NCI-H748 treated with DMSO at 0.1 percent for 48 hours (cell line): ENCODE data around the gene UBASH3A.
"Not testable (repeated sequence)": the region's sequence is repeated elsewhere in the genome, so short reads cannot be mapped to it uniquely, and the experiment has no call there.

Source experiments
- DNase-seq: peaks from one replicate; lab custom pipeline; 2025; lab: John Stamatoyannopoulos, UW

UBASH3A gene

DNA sequence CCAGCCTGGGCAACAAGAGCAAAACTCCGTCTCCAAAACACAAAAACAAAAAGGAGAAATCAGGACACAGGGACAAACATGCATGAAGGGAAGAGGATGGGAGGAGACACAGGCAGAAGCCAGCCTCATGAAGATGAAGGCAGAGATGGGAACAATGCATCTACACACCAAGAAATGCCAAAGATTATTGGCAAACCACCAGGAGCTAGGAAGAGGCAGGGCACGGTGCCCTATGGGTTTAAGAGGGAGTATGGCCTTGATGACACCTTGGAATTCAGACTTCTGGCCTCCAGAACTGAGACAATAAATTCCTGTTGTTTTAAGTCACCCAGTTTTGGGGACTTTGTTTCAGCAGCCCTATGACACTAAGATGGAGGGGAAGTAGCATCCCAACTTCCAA, 13.0 kb upstream of the UBASH3A start:
- no peak for DNase-seq

DNA sequence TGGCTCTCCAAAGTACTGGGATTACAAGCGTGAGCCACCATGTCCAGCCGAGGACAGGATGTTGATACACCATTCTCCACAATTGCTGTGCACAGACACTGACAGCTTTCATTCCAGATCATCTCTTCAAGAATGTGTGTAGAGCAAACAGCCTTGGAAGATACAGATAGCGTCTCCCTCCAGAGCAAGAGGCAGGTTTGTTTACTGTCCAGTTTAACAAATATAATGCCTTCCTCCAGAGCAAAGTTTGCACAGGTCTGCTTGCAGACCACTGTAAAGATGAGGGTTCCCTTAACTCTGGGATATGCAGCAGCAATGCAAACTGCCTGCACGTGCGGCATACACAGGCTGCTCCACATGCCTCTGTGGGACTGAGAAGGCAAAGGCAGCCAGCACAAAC, 12.4 kb upstream of the UBASH3A start:
- DNase-seq: no peak

DNA sequence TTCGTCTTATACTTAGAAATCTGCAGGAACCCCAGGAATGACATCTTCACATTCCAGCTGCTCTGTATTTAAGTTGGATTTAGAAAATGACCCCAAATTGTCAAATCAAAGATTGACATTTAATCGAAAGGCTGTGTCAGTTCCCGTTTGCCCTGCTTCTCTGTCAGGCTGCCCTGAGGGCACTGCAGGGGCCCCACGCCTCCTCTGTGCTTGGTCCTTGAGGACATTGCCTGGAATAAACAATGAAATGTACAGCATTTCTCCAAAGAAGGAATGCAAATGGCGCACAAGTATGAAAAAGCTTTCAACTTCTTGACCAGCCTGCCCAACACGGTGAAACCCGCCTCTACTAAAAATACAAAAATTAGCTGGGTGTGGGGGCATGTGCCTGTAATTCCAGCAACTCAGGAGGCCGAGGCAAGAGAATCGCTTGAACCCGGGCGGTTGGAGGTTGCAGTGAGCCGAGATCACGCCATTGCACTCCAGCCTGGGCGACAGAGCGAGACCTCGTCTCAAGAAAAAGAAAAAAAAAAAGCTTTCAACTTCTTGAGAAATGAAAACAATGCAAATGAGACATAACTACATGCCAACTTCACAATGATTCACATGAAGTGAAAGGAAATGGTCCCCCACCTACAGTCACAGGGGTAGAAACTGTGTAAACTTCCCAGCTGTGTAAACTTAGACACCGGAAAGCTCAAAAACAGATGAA, 10.8 kb upstream of the UBASH3A start:
- no peak for DNase-seq

DNA sequence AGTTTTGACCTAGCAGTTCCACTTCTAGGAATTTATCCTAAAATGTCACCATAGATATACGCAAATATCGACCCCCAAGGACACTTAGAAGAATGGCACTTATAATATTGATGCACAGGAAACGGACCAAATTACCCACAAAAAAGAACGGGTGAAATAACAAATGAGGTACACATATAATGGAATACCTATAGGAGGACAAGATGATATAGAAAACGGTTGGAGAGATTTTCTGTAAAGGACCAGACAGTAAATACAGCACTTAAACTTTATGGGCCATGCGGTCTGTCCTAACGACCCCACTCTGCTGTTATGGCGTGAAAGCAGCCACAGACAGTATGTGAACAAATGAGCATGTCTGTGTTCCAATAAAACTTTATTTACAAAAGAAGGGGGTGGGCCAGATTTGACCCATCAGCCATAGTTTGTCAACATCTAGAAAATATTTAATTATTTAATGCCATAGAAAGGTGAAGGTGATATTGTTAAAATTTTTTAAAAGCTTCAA, 10.2 kb upstream of the UBASH3A start:
- DNase-seq: no peak

DNA sequence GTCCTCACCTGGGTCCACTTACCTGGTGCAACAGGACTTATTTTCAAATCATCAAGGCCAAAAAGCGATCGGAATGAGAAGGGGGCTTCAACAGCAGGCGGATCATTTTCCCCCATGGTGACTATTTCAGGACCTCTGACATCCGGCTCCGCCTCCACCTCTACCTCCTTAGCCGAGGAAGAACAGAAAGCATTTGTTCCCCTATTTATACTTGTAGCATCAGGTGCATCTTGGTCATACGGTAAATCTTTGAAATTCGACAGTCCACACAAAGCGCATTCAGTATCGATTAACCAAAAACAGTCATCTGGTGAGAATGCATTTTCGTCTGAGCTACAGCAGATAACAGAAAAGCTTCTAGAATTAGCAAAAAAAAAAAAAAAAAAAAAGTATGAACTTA, 8.4 kb upstream of the UBASH3A start:
- DNase-seq: no peak

DNA sequence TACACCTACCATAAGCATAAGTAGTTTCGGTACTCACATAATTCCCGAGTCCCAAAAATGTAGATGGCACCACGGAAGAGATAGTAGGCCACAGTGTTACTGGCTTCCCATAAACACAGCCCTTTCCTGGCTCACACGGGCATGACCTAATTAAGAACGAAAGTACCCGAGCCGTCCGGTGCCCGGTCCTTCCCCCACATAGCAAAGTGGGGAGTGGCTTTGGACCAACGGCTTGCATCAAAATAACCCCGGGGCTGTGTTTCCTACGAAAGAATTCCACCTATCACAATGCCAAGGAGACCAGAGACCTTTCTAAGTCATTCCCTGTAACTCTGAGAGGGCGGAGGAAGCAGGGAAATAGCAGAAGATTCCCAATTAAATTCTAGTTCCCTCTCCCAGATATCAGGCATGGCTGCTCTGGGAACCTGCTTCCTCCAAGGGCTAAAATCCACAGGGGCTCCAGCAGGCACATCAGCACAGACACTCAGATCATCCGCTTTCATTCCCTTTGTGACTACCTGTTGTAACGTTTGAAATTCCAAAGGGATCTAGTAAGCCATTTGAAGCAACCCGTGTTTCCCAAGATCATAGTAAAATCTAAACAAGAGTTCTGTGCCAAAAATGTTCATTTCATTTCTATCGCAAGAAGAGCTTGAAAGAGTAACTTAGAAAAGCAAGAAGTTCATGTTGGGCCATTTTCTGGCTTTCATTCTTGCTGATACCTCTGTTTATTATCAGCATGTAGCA, 7.6 kb upstream of the UBASH3A start, which contains the start of gene TMPRSS3:
Gene TMPRSS3, minus strand, starts transcription at position 148 of the 747 bp plus-strand sequence. CDS start 635 bp downstream, outside the sequence.
- no peak for DNase-seq

DNA sequence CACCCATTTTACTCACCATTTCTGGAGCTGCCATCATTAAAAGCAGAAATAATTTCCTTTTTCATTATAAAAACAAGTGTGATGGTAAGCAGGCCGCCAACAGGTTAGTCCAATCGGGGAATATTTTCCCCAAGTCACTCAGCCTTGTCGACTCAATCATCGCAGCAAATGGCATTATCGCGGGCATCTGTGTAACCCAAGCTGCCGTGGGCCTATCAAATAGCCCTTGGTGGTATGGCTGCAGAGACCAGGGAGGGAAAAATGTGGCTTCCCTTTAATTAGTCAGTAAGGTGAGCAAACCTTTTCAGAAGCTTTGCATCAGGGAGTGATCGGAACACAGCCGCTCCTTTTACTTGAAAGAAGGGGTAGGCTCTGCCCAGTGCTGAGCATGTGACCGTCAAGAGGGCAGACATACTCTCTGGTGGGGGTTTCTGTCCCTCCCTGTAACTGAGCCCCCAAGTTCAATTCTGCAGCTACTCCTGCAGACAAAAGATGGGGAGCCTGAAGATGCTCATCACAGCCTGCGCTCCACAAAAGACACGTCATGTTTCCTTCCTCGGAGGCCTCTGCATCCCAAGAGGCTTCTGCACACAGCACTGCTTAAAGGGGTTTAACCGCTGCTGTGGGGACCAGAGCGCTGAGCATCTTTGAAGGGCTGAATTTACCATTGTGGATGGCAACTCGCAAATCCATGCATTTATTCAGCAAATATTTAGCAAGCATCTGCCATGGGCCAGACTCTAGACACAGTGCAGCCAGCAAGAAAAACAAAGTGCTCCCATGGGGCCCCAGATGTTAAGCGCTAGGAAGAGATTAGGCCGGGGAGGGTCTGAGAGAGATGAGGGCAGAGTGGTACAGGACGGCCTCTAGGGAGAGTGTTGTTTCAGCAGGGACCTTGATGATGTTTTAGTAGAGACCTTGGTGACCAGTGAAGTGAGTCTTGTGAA, 6.6 kb upstream of the UBASH3A start:
- DNase-seq: no peak

DNA sequence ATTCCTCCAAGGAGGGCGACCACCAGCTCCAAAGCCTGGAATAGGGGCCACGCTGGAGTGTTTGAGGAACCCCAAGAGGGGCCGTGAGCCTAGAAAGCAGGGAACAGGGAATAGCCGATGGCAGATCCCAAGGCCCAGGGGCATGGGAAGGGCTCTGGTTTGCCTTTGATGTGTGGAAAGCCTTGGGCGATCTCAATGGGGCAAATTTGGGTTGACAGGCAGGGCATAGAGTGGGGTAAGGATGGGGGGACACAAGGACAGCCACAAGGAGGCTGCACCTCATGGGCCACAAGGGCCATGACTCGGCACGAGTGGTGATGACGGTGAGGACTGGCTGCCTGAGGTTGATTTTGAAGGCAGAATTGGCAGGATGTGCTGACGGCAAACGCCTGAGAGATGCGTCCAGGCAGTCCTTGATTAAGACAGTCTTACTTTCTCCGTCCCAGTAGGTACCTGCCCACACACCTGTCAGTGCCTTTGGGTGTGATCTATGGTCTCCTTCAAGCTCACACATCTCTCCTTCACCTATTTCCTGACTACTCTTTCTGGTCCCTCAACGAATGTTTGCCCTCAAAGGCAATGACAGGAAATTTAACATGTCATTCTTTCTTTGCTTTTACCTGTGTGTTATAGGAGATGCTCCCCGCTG, 5.8 kb upstream of the UBASH3A start:
- DNase-seq: no peak

DNA sequence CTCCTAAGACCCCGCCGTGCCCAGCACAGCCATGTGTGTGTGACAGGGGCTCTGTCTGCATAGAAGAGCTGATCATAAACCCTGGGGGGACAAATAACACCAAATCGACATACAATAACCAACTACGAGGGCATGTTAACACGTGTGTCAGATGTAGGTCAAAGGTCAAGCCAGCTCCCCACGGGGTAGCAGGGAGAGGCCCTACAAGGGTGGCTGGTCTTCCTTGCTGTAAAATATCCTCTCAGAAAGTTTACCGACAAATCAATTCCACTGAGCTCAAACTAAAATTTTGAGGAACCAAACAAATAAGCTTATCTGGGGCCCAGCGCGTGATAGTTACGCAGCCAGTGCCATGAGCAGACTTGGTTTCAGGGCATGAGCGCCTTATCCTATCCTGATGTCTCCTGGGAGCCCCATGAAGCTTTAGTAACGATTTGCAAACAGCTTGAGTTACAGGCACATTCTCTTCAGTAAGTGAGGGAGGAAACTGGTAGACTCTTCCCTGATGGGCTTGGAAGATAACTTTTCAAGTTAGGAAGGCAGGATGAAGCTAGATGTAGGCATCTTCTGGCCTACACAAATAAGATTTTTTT, 5.2 kb upstream of the UBASH3A start:
- DNase-seq: no peak

DNA sequence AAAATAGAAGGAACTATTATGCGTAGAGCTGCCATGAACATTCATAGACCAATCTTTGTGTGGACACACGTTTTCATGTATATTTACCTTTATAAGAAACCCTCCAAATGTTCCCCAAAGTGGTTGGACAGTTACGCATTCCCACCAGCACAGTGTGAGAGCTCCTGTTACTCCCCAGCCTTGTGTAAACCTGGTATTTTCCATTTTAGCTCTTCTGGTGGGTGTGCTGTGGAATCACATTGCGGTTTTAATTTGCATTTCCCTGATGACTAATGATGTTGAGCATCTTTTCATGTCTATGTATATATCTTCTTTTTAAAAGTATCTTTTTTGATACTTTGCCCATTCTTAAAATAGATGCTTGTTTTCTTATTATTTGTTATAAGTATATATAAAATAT, 3.2 kb upstream of the UBASH3A start:
- no peak for DNase-seq

DNA sequence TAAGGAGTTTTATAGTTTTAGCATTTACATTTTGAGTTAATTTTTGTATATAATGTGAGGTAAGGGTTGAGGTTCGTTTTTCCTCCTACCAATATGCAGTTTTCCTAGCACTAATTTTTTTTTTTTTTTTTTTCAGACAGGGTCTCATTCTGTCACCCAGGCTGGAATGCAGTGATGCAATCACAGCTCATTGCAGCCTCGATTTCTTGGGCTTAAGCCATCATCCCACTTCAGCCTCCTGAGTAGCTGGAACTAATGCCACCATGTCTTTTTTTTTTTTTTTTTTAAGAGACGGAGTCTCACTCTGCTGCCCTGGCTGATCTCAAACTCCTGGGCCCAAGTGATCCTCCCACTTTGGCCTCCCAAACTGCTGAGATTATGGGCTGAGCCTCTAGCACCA, 2.5 kb upstream of the UBASH3A start:
- DNase-seq: no peak

DNA sequence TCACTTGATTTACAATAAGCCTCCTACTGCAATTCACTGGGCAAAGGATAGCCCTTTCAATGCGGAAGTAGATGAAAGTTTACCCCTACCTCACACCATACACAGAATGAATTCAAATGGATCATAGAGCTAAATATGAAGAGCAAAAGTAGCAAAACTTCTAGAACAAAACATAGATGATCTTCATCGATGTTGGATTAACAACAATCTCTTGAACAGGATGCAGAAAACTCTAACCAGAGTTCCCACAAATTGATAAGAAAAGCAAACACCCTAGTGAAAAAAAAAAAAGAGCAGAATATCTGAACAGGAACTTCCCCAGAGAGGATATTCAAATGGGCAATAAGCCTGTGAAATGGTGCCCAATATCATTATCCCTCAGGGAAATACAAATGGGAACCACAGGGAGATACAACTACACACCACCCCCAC, 1.9 kb upstream of the UBASH3A start:
- DNase-seq: no peak

DNA sequence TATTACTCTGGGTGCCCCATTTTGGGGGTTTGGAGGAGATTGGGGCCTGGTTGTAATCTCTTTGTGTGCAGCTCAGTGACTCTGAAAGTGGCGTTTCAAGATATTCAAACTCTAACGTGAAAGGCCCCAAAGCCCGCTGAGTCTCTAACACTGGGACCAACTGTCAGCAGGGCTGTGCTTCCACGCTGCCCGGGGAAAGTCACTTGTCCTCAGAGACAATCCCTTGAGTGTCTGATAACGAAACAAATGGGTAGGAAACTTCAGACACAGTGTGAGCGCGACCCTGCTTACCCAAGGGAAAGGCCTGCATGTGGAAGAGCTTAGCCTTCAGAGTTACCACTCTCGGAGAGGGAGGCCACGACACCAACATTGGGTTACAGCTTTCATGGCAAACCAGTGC, 837 bp downstream of the UBASH3A start:
- DNase-seq: no peak

DNA sequence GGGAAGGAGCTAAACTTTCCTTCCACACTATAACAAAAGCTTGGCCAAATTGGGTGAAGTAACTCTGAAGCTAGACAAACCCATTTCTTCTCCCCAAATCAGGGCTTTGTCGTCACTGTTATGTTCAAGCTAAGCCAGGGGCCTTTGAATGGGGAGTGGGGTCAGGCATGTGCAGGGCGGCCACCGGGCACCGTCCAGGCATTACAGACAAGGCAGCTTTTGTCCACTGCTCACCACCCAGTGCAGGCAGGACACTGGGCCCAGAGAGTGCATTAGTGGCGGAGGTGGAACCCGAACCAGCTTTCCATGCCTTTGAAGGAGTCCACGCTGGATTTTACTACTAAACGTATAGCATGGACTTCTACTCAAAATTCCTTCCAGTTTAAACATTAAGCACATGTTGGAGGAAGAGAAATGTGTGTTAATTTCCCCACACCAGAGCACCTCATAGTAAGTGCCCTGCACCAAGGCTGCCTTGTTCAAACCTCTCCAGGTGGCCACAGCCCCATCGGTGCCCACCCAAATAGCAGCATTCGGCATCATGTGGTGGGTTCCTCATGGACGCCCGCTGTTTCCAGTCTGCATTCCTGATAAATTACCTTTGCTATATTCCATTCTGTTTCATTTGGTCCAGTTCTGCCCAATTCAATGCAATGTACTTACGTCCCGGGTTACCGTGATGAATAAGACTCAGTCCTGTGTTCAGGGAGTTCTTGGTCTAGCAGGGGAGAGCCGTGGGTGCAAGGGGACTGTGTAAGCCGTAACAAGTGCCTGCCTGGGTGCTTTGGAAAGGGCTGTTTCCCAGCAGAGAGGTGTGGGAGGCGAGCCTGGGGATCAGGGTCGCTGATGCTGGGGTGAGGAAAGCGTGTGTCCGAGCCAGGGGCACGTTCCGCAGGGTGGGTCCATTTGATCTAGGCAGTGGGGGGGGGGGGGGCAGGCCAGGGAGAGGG, 1.6 kb downstream of the UBASH3A start:
- no peak for DNase-seq

DNA sequence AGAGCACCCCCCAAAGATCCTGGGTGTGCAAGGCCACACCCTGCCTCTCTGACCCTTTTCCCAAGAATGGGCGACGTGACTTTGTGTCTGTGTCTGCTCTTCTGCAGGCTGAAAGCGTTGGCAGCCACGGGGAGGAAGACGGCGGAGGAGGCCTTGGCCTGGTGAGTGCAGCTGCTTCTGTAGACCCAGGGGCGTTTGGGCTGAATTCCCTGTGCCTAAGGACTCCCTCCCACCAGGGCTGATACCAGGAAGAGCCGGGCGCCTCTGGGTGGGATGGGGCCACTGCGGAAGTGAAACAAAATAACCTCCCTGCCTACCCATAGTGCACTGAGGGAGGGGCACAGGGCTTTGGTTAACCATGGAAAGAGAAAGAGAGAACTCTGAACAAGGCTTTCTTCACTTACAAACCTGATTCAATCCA, 2.5 kb downstream of the UBASH3A start:
- DNase-seq: no peak

DNA sequence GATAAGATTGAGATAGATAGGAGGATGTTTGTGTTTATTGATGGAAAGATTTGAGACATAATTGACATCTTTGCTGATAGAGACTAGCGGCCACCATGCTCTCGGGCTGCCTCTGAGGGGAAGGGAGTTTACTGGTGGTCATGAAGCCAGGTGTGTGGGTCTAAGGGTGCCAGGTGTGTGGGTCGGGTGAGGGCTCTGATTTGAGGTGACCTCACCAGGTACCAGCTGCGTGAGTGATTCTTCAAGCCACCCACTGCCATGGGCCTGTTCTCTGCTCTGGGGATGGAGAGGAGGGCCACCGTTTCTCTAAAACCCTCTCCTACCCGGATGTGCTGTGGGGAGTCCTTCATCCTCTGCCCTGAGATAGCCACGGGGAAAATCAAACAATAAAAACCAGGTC, 3.2 kb downstream of the UBASH3A start:
- DNase-seq: no peak

DNA sequence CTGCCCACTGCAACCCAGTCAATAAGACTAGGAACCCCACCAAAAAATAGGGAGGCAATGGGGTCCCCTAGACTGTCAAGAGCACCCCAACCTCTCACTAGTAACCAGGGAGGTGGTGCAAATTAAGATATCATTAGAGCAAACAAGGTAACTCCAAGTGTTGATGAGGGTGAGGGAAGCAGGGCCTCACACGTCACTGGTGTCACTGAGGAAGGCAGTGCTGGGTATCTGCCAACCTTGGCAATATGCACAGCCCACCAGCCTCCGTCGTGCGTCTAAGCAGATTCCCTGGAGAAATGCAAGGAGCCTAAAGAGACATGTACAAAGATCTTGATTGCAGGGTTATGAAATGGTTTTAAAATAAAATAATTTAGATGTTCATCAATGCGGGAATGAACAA, 3.8 kb downstream of the UBASH3A start:
- DNase-seq: no peak

DNA sequence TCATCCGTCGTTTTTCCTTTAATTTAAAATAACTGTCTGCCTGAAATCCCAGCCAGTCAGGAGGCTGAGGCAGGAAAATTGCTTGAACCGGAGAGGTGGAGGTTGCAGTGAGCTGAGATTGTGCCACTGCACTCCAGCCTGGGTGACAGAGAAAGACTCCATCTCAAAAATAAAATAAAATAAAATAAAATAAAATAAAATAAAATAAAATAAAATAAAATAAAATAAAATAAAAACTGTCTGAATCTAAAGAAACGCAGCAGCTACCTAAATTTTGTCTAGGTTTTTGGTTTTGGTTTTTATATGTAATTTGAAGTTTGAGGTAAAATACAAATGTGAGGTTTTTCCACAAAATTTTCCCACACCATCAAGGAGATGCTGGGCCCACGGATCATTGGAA, 5.0 kb downstream of the UBASH3A start:
- not testable (repeated sequence) for DNase-seq

DNA sequence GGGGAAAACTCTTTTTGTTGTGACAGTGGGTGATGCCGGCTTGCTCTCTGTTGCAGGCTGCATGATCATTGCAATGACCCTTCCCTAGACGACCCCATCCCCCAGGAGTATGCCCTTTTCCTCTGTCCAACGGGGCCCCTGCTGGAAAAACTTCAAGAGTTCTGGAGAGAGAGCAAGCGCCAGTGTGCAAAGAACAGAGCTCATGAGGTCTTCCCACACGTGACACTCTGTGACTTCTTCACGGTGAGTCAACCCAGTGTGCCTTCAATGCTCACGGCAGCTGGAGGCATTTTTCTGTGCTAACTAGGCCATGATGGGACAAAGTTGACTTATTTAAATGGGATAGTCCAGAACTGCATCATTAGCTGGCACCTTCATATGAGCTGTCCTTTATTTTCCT, 5.7 kb downstream of the UBASH3A start:
- DNase-seq: no peak

DNA sequence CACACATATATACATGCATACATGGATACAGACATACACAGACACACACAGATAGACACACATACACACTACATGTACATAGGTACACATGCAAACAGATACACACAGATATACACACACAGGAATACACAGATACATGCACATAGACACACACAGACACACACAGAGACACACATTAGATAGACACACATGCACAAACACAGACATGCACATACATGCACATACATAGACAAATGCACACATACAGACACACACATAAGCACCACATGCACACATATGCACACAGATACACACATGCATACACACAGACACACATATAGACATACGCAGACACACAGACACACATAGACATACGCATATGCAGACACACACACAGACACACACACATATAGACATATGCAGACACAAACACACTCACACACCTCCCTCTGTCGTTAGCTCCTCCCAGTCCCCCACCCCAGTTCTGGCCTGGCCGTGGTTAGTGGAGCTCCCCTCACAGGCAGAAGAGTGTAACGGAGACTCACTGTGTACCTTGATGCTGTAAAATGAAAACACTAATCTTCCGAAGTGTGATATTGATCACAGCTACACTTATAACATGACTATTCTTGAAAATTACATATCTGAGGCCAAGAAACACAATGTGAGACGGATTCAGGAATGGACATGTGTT, 7.6 kb downstream of the UBASH3A start:
- DNase-seq: no peak
